GM12891 (cell line): ENCODE measurements around the gene KIFAP3.

ENCODE experiments used
- POLR2A ChIP-seq: IDR thresholded peaks from 2 replicates; pipeline ENCODE4 v1.6.1; 2011; ENCODE audit warnings: low read depth, low read length, control low read depth
- POLR2AphosphoS5 ChIP-seq: IDR thresholded peaks from 2 replicates; pipeline ENCODE4 v1.6.1; 2011; ENCODE audit warnings: low read depth, low read length, control low read depth
- SPI1 ChIP-seq: IDR thresholded peaks from 2 replicates; pipeline ENCODE4 v1.6.1; 2011; ENCODE audit warnings: low read depth, low read length, control low read depth

DNA sequence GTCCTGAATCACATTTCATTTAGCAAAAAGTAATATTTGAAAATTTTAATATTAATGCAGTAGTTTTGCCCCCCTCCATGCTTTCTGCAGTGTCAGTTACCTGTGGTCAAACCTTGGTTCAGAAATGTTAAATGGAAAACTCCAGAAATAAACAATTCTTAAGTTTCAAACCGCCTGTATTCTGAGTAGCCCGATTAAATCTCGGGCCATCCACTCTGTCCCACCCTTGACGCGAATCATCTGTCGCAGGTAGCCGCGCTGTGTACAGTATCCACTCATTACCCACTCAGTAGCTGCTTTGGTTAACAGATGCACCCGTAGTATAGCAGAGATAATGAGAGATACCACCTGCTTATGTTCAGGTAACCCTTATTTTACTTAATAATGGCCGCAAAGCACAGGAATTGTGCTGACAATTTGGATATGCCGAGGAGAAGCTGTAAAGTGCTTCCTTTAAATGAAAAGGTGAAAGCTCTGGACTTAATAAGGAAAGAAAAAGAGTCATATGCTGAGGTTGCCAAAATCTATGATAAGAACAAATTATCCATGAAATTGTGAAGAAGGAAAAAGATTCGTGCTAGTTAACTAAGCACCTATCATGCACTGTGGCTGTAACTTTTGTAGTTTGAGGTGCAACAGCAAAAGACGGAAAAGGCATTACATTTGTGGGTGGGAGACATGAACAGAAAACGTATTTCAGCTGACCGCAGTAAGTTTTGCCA lies 179.9 kb downstream of the KIFAP3 start:
- TF ChIP-seq POLR2AphosphoS5 (no peak), POLR2A (no peak), SPI1 (no peak)
